ENCODE results near the gene PCARE.

Gene PCARE

DNA sequence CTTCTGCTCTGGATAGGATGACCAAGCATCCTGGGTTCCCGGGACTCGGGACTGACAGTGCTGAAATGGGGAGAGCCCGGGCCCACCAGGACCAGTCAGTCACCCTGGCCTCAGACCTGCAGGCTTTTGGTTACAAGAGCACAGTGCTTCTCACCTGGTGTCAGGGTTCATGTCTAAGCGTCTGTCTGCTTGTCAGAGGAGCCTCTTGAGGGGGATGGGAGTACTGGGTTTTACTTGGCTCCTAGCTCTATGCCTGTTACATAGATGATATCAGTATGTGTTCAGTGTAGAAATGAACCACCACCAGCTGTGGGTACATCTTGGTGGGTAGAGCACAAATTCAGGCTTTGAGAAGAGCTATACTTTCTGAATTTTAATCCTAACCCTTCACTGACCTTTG, 29.9 kb downstream of the PCARE start:
- H3K36me3 ChIP-seq (ENCODE audit: insufficient read depth, low read length), result no peaks in the 10 kb centered on the region
- H3F3A ChIP-seq (ENCODE audit: insufficient read depth, low read length), result no peaks in the 10 kb centered on the region
- H3K4me3 ChIP-seq (ENCODE audit: low read depth, low read length, poor library complexity, severe bottlenecking), result no peak overlapping the region
- no peaks in the 10 kb centered on the region for H3K4me1 ChIP-seq (ENCODE audit: insufficient read depth, low read length, severe bottlenecking)
- no peak overlapping the region for H3K4me2 ChIP-seq (ENCODE audit: low read length)
- H4K20me1 ChIP-seq (ENCODE audit: insufficient read depth, low read length), result no peaks in the 10 kb centered on the region
- no peak overlapping the region for H3K27ac ChIP-seq (ENCODE audit: low read depth, low read length, poor library complexity, severe bottlenecking)
- no peaks in the 10 kb centered on the region for H3K9me3 ChIP-seq (ENCODE audit: low read length)
- H3K9me2 ChIP-seq (ENCODE audit: low read depth, low read length), result no peaks in the 10 kb centered on the region
- no peaks in the 10 kb centered on the region for H3K79me2 ChIP-seq (ENCODE audit: insufficient read depth, low read length)
- H2AFZ ChIP-seq (ENCODE audit: low read length), result no peak overlapping the region
- no peak overlapping the region for H3K9ac ChIP-seq (ENCODE audit: low read length)
- TF ChIP-seq, protein P1, sequence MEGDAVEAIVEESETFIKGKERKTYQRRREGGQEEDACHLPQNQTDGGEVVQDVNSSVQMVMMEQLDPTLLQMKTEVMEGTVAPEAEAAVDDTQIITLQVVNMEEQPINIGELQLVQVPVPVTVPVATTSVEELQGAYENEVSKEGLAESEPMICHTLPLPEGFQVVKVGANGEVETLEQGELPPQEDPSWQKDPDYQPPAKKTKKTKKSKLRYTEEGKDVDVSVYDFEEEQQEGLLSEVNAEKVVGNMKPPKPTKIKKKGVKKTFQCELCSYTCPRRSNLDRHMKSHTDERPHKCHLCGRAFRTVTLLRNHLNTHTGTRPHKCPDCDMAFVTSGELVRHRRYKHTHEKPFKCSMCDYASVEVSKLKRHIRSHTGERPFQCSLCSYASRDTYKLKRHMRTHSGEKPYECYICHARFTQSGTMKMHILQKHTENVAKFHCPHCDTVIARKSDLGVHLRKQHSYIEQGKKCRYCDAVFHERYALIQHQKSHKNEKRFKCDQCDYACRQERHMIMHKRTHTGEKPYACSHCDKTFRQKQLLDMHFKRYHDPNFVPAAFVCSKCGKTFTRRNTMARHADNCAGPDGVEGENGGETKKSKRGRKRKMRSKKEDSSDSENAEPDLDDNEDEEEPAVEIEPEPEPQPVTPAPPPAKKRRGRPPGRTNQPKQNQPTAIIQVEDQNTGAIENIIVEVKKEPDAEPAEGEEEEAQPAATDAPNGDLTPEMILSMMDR (IDR thresholded peaks at IDR 0.05; ENCODE audit: low read length), result no peak
- TF ChIP-seq EZH2 (IDR thresholded peaks at IDR 0.05; ENCODE audit: borderline replicate concordance, low read length), result no peak
- H3K27me3 ChIP-seq (ENCODE audit: insufficient read depth, low read length), result no peaks in the 10 kb centered on the region; the same call in 1 of the 2 replicates

DNA sequence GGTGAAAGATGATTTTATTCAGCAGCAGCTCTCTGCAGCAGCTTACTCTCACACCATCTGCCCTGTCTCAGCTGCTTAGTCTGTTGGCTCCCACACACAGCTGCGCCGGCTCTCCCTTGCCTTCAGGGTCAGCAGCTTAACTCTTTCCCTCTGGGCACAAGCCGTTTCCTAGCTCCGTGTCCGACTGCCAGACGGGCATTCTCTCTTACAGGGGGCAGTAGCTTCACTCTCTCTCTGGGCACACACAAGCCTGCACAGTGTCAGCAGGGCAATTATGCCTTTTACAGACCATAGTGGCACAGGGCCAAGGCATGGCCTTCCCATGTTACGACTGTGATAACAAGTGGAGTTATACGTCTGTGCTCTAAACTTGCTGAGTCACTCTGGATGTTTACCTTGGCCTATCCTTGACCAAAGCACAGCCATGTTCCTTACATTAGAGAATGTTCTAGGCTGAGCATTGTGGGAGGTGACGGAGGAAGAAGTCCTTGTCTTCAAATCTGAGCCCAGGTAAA, 31.7 kb downstream of the PCARE start:
- no peaks in the 10 kb centered on the region for H3K79me2 ChIP-seq (ENCODE audit: insufficient read depth, low read length)
- no peak overlapping the region for H3K4me3 ChIP-seq (ENCODE audit: low read depth, low read length, poor library complexity, severe bottlenecking)
- no peaks in the 10 kb centered on the region; the same call in 1 of the 2 replicates for H3K27me3 ChIP-seq (ENCODE audit: insufficient read depth, low read length)
- H2AFZ ChIP-seq (ENCODE audit: low read length), result no peak overlapping the region
- H4K20me1 ChIP-seq (ENCODE audit: insufficient read depth, low read length), result no peaks in the 10 kb centered on the region
- no peak overlapping the region for H3K9ac ChIP-seq (ENCODE audit: low read length)
- no peak for TF ChIP-seq EZH2 (IDR thresholded peaks at IDR 0.05; ENCODE audit: borderline replicate concordance, low read length)
- TF ChIP-seq, protein P1 (IDR thresholded peaks at IDR 0.05; ENCODE audit: low read length), result no peak
- no peaks in the 10 kb centered on the region for H3F3A ChIP-seq (ENCODE audit: insufficient read depth, low read length)
- H3K36me3 ChIP-seq (ENCODE audit: insufficient read depth, low read length), result no peaks in the 10 kb centered on the region
- H3K9me3 ChIP-seq (ENCODE audit: low read length), result no peaks in the 10 kb centered on the region
- H3K27ac ChIP-seq (ENCODE audit: low read depth, low read length, poor library complexity, severe bottlenecking), result no peak overlapping the region
- H3K4me1 ChIP-seq (ENCODE audit: insufficient read depth, low read length, severe bottlenecking), result no peaks in the 10 kb centered on the region
- H3K9me2 ChIP-seq (ENCODE audit: low read depth, low read length), result no peaks in the 10 kb centered on the region
- H3K4me2 ChIP-seq (ENCODE audit: low read length), result no peak overlapping the region

DNA sequence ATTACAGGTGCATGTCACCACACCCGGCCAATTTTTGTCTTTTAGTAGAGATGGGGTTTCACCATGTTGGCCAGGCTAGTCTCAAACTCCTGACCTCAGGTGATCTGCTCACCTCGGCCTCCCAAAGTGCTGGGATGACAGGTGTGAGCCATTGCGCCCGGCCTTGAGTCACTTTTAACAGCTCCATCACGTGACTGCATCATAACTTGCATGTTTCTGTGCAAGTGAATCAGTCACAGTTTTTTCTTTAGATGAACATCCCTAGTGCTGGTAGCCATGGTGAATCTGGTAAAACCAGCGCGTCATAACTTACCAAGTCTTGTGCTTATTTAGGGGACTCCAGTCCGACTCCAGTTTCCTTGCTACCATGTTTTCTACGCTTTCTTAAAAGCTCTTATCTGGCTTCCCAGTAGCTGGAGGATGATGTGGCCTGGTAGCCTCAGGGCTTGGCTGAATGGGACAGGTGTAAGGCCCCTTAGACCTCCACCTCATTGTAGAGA, 33.1 kb downstream of the PCARE start:
- H3K79me2 ChIP-seq (ENCODE audit: insufficient read depth, low read length), result no peaks in the 10 kb centered on the region
- no peaks in the 10 kb centered on the region for H4K20me1 ChIP-seq (ENCODE audit: insufficient read depth, low read length)
- no peaks in the 10 kb centered on the region for H3K9me2 ChIP-seq (ENCODE audit: low read depth, low read length)
- H3K9ac ChIP-seq (ENCODE audit: low read length), result no peak overlapping the region
- H3K36me3 ChIP-seq (ENCODE audit: insufficient read depth, low read length), result no peaks in the 10 kb centered on the region
- H3K27ac ChIP-seq (ENCODE audit: low read depth, low read length, poor library complexity, severe bottlenecking), result no peak overlapping the region
- H3K27me3 ChIP-seq (ENCODE audit: insufficient read depth, low read length), result no peaks in the 10 kb centered on the region; the same call in 1 of the 2 replicates
- H2AFZ ChIP-seq (ENCODE audit: low read length), result no peak overlapping the region
- no peak overlapping the region for H3K4me3 ChIP-seq (ENCODE audit: low read depth, low read length, poor library complexity, severe bottlenecking)
- H3F3A ChIP-seq (ENCODE audit: insufficient read depth, low read length), result no peaks in the 10 kb centered on the region
- H3K9me3 ChIP-seq (ENCODE audit: low read length), result no peaks in the 10 kb centered on the region
- H3K4me1 ChIP-seq (ENCODE audit: insufficient read depth, low read length, severe bottlenecking), result no peaks in the 10 kb centered on the region
- no peak overlapping the region for H3K4me2 ChIP-seq (ENCODE audit: low read length)
- no peak for TF ChIP-seq EZH2 (IDR thresholded peaks at IDR 0.05; ENCODE audit: borderline replicate concordance, low read length)

DNA sequence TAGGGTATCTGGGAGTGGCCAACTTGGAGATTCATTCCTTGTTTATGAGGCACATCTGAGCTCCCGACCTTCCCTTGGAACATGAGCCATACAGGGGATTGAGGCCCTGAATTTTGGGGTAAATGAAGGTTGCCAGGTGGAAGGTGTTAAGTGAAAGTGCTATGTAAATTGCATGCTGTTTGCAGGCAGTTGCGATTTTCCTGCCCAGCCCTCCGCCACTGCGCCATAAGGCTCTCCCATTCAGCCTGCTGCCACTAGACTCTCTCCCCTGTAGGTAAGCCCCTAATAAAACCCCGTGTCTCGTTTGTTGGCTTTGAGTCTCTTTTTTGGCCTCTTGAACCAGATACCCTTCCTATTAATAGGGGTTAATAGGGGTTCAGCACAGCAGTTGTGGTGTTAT, 33.8 kb downstream of the PCARE start:
- H4K20me1 ChIP-seq (ENCODE audit: insufficient read depth, low read length), result no peaks in the 10 kb centered on the region
- no peak overlapping the region for H3K4me3 ChIP-seq (ENCODE audit: low read depth, low read length, poor library complexity, severe bottlenecking)
- TF ChIP-seq, protein P1 (IDR thresholded peaks at IDR 0.05; ENCODE audit: low read length), result no peak
- no peak for TF ChIP-seq EZH2 (IDR thresholded peaks at IDR 0.05; ENCODE audit: borderline replicate concordance, low read length)
- H3K27me3 ChIP-seq (ENCODE audit: insufficient read depth, low read length), result no peaks in the 10 kb centered on the region; the same call in 1 of the 2 replicates
- H3K36me3 ChIP-seq (ENCODE audit: insufficient read depth, low read length), result no peaks in the 10 kb centered on the region
- no peaks in the 10 kb centered on the region for H3K9me3 ChIP-seq (ENCODE audit: low read length)
- H3K4me2 ChIP-seq (ENCODE audit: low read length), result no peak overlapping the region
- H3F3A ChIP-seq (ENCODE audit: insufficient read depth, low read length), result no peaks in the 10 kb centered on the region
- no peaks in the 10 kb centered on the region for H3K9me2 ChIP-seq (ENCODE audit: low read depth, low read length)
- H3K9ac ChIP-seq (ENCODE audit: low read length), result no peak overlapping the region
- H3K27ac ChIP-seq (ENCODE audit: low read depth, low read length, poor library complexity, severe bottlenecking), result no peak overlapping the region
- no peak overlapping the region for H2AFZ ChIP-seq (ENCODE audit: low read length)
- H3K4me1 ChIP-seq (ENCODE audit: insufficient read depth, low read length, severe bottlenecking), result no peaks in the 10 kb centered on the region
- H3K79me2 ChIP-seq (ENCODE audit: insufficient read depth, low read length), result no peaks in the 10 kb centered on the region
